Measurements from ENCODE around the gene CCDC120.

Gene CCDC120

DNA sequence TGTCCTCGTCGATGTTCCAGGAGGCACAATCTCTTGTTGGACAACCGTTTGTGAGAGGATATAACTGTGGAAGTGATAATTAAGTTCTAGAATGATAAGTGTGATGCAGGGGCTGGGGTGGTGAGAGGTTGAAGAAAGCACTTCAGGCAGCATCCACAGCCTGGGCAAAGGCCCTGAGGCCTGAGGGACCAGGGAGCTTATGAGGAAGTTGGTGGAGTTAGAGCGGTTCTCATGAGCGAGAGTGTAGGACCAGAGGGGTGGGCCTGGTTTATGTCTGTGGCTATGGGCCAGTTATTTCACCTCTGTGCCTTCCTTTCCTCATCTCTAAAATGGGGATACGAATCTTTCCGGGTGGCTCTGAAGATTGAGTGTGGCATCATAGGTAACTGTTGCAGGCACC lies 2.7 kb downstream of the CCDC120 start:
- Histone ChIP-seq H3K27me3 (replicated peaks; ENCODE audit: control insufficient read depth, insufficient read depth, low read length, poor library complexity, severe bottlenecking) (no peaks in the 10 kb centered on the region), H3K36me3 (ENCODE audit: control insufficient read depth, insufficient read depth, low read length) (no peaks in the 10 kb centered on the region), H3K9me3 (ENCODE audit: control insufficient read depth, low read length) (no peaks in the 10 kb centered on the region), H3K27ac (ENCODE audit: insufficient read depth, low read length, poor library complexity, severe bottlenecking) (no peak overlapping the region), H3K4me3 (ENCODE audit: insufficient read depth, low read depth, low read length, poor library complexity, severe bottlenecking) (no peak overlapping the region), H3K4me1 (ENCODE audit: control insufficient read depth, insufficient read depth, low read length, poor library complexity, severe bottlenecking) (no peaks in the 10 kb centered on the region)
- DNase-seq = no peak

DNA sequence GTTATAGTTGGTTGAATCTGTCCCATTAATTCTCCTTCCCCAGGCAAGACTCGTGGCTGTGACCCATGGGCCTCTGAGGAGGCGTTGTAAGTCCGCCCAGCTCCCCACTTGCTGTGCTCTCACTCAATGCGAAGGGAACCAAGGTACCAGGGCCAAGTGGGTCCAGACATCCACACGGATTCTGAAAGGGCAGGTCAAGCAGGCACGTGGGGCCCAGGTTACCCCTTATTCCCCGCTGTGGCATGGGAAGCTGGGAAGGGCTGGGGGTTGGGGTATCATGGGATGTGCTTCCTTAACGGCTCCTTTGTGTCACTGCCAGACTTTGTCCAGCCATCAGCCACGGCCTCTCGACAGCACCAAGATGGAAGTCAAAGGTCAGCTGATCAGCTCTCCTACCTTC lies 3.1 kb downstream of the CCDC120 start:
- Histone ChIP-seq H3K27ac (ENCODE audit: insufficient read depth, low read length, poor library complexity, severe bottlenecking) (no peak overlapping the region), H3K27me3 (replicated peaks; ENCODE audit: control insufficient read depth, insufficient read depth, low read length, poor library complexity, severe bottlenecking) (no peaks in the 10 kb centered on the region), H3K4me3 (ENCODE audit: insufficient read depth, low read depth, low read length, poor library complexity, severe bottlenecking) (no peak overlapping the region), H3K9me3 (ENCODE audit: control insufficient read depth, low read length) (no peaks in the 10 kb centered on the region), H3K36me3 (ENCODE audit: control insufficient read depth, insufficient read depth, low read length) (no peaks in the 10 kb centered on the region), H3K4me1 (ENCODE audit: control insufficient read depth, insufficient read depth, low read length, poor library complexity, severe bottlenecking) (no peaks in the 10 kb centered on the region)
- no peak for DNase-seq

GRCh38 chrX:49063715-49064114 lies 4.9 kb downstream of the CCDC120 start:
- H3K27me3 ChIP-seq (replicated peaks; ENCODE audit: control insufficient read depth, insufficient read depth, low read length, poor library complexity, severe bottlenecking) = no peaks in the 10 kb centered on the region
- no peak overlapping the region for H3K4me3 ChIP-seq (ENCODE audit: insufficient read depth, low read depth, low read length, poor library complexity, severe bottlenecking)
- H3K4me1 ChIP-seq (ENCODE audit: control insufficient read depth, insufficient read depth, low read length, poor library complexity, severe bottlenecking) = no peaks in the 10 kb centered on the region
- no peak for DNase-seq
- H3K36me3 ChIP-seq (ENCODE audit: control insufficient read depth, insufficient read depth, low read length) = no peaks in the 10 kb centered on the region
- no peak overlapping the region for H3K27ac ChIP-seq (ENCODE audit: insufficient read depth, low read length, poor library complexity, severe bottlenecking)
- no peaks in the 10 kb centered on the region for H3K9me3 ChIP-seq (ENCODE audit: control insufficient read depth, low read length)

- H3K4me3 ChIP-seq (ENCODE audit: insufficient read depth, low read depth, low read length, poor library complexity, severe bottlenecking) = no peak overlapping the region
- no peak overlapping the region for H3K27ac ChIP-seq (ENCODE audit: insufficient read depth, low read length, poor library complexity, severe bottlenecking)
- H3K36me3 ChIP-seq (ENCODE audit: control insufficient read depth, insufficient read depth, low read length) = no peaks in the 10 kb centered on the region
- H3K9me3 ChIP-seq (ENCODE audit: control insufficient read depth, low read length) = no peaks in the 10 kb centered on the region
- no peak for DNase-seq
- H3K4me1 ChIP-seq (ENCODE audit: control insufficient read depth, insufficient read depth, low read length, poor library complexity, severe bottlenecking) = no peaks in the 10 kb centered on the region
- no peaks in the 10 kb centered on the region for H3K27me3 ChIP-seq (replicated peaks; ENCODE audit: control insufficient read depth, insufficient read depth, low read length, poor library complexity, severe bottlenecking)
These were observed 5.5 kb downstream of the CCDC120 start for GRCh38 chrX:49064303-49064702.

GRCh38 chrX:49064735-49065134 lies 5.9 kb downstream of the CCDC120 start:
- Histone ChIP-seq H3K4me1 (ENCODE audit: control insufficient read depth, insufficient read depth, low read length, poor library complexity, severe bottlenecking) (no peaks in the 10 kb centered on the region), H3K36me3 (ENCODE audit: control insufficient read depth, insufficient read depth, low read length) (no peaks in the 10 kb centered on the region), H3K9me3 (ENCODE audit: control insufficient read depth, low read length) (no peaks in the 10 kb centered on the region), H3K27me3 (replicated peaks; ENCODE audit: control insufficient read depth, insufficient read depth, low read length, poor library complexity, severe bottlenecking) (no peaks in the 10 kb centered on the region), H3K27ac (ENCODE audit: insufficient read depth, low read length, poor library complexity, severe bottlenecking) (no peak overlapping the region), H3K4me3 (ENCODE audit: insufficient read depth, low read depth, low read length, poor library complexity, severe bottlenecking) (no peak overlapping the region)
- no peak for DNase-seq

DNA sequence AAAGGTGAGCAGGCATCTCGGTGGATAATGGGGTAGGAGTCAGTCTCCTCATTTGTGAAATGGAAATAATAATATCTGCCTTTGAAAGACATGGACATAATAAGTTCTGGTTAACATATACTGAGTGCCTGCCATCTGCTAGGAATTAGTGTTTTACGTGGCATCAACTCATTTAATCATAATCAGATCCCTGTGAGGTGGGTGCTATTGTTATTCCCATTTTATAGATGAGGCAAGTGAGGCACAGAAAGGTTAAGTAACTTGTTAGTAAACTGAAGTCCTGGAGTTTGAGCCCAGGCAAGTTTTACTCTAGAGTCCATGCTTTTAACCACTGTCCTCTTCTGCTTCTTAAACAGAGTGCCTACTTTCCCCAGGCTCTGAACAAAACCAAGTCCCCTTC lies 7.5 kb downstream of the CCDC120 start:
- no peak for DNase-seq
- no peak overlapping the region for H3K27ac ChIP-seq (ENCODE audit: insufficient read depth, low read length, poor library complexity, severe bottlenecking)
- H3K9me3 ChIP-seq (ENCODE audit: control insufficient read depth, low read length) = no peaks in the 10 kb centered on the region
- no peaks in the 10 kb centered on the region for H3K27me3 ChIP-seq (replicated peaks; ENCODE audit: control insufficient read depth, insufficient read depth, low read length, poor library complexity, severe bottlenecking)
- no peak overlapping the region for H3K4me3 ChIP-seq (ENCODE audit: insufficient read depth, low read depth, low read length, poor library complexity, severe bottlenecking)
- no peaks in the 10 kb centered on the region for H3K4me1 ChIP-seq (ENCODE audit: control insufficient read depth, insufficient read depth, low read length, poor library complexity, severe bottlenecking)
- H3K36me3 ChIP-seq (ENCODE audit: control insufficient read depth, insufficient read depth, low read length) = no peaks in the 10 kb centered on the region

DNA sequence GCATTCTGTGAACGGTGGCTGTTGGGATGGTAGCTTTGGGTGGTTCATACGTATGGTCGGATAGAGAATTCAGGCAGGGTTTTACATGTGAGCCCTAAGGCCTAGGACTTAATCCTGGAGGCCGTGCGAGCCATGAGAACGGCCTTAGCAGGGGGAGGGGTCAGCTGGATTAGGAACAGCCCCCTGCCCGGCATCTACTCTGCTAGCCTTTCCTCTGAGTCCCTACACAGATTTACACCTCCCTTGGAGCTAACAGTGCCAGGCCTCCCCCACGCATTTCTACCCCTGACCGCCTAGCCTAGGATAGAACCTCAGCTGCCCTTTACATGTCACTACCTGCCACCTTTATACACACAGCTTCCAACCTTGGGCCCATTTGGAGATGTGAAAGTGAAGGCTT lies 7.9 kb downstream of the CCDC120 start:
- Histone ChIP-seq H3K4me1 (ENCODE audit: control insufficient read depth, insufficient read depth, low read length, poor library complexity, severe bottlenecking) (no peaks in the 10 kb centered on the region), H3K9me3 (ENCODE audit: control insufficient read depth, low read length) (no peaks in the 10 kb centered on the region), H3K27ac (ENCODE audit: insufficient read depth, low read length, poor library complexity, severe bottlenecking) (no peak overlapping the region), H3K4me3 (ENCODE audit: insufficient read depth, low read depth, low read length, poor library complexity, severe bottlenecking) (no peak overlapping the region), H3K36me3 (ENCODE audit: control insufficient read depth, insufficient read depth, low read length) (no peaks in the 10 kb centered on the region), H3K27me3 (replicated peaks; ENCODE audit: control insufficient read depth, insufficient read depth, low read length, poor library complexity, severe bottlenecking) (no peaks in the 10 kb centered on the region)
- no peak for DNase-seq

- Histone ChIP-seq H3K27me3 (replicated peaks; ENCODE audit: control insufficient read depth, insufficient read depth, low read length, poor library complexity, severe bottlenecking) (no peaks in the 10 kb centered on the region), H3K27ac (ENCODE audit: insufficient read depth, low read length, poor library complexity, severe bottlenecking) (no peak overlapping the region), H3K36me3 (ENCODE audit: control insufficient read depth, insufficient read depth, low read length) (no peaks in the 10 kb centered on the region), H3K4me3 (ENCODE audit: insufficient read depth, low read depth, low read length, poor library complexity, severe bottlenecking) (no peak overlapping the region), H3K4me1 (ENCODE audit: control insufficient read depth, insufficient read depth, low read length, poor library complexity, severe bottlenecking) (no peaks in the 10 kb centered on the region), H3K9me3 (ENCODE audit: control insufficient read depth, low read length) (no peaks in the 10 kb centered on the region)
- DNase-seq = no peak
These were observed 8.7 kb downstream of the CCDC120 start for GRCh38 chrX:49067285-49068120.

- Histone ChIP-seq H3K4me3 (ENCODE audit: insufficient read depth, low read depth, low read length, poor library complexity, severe bottlenecking) (no peak overlapping the region), H3K36me3 (ENCODE audit: control insufficient read depth, insufficient read depth, low read length) (no peaks in the 10 kb centered on the region), H3K27ac (ENCODE audit: insufficient read depth, low read length, poor library complexity, severe bottlenecking) (no peak overlapping the region), H3K4me1 (ENCODE audit: control insufficient read depth, insufficient read depth, low read length, poor library complexity, severe bottlenecking) (peaks cover 9% of the 10 kb centered on the region), H3K9me3 (ENCODE audit: control insufficient read depth, low read length) (no peaks in the 10 kb centered on the region), H3K27me3 (replicated peaks; ENCODE audit: control insufficient read depth, insufficient read depth, low read length, poor library complexity, severe bottlenecking) (no peaks in the 10 kb centered on the region)
- no peak for DNase-seq
These were observed 10.2 kb downstream of the CCDC120 start for GRCh38 chrX:49069038-49069437.

GRCh38 chrX:49070988-49071387 lies 12.2 kb downstream of the CCDC120 start:
- Histone ChIP-seq H3K36me3 (ENCODE audit: control insufficient read depth, insufficient read depth, low read length) (no peaks in the 10 kb centered on the region), H3K27me3 (replicated peaks; ENCODE audit: control insufficient read depth, insufficient read depth, low read length, poor library complexity, severe bottlenecking) (no peaks in the 10 kb centered on the region), H3K27ac (ENCODE audit: insufficient read depth, low read length, poor library complexity, severe bottlenecking) (no peak overlapping the region), H3K4me3 (ENCODE audit: insufficient read depth, low read depth, low read length, poor library complexity, severe bottlenecking) (no peak overlapping the region), H3K9me3 (ENCODE audit: control insufficient read depth, low read length) (no peaks in the 10 kb centered on the region), H3K4me1 (ENCODE audit: control insufficient read depth, insufficient read depth, low read length, poor library complexity, severe bottlenecking) (peaks cover 9% of the 10 kb centered on the region)
- no peak for DNase-seq
